H1 (cell line): ENCODE results near the gene HTRA1. TPM values are rescaled to one million over a fixed set of nuclear protein-coding genes. Genes with fewer than 3 reads are reported as not detected.

ENCODE experiments used
- CTCF ChIA-PET: fragments of 300-600 bp; sonication (Branson Sonifier 250); formaldehyde crosslinking; loops from one replicate; lab custom pipeline; 2021; ENCODE audit not compliant: partially characterized antibody; lab: Charles Lee
- POLR2A ChIA-PET: fragments of 300-600 bp; sonication (Branson Sonifier 250); formaldehyde crosslinking; loops from one replicate; lab custom pipeline; 2021; ENCODE audit warnings: inconsistent platforms; ENCODE audit not compliant: partially characterized antibody; lab: Charles Lee
- DNase-seq, 2 experiments: peaks; one replicate each; pipeline versions ENCODE4 v3.0.0 to v3.0.0-alpha.2; 2010 to 2022; ENCODE audit warnings: low spot score in 2 of 2, low read depth in 1 of 2, mixed read lengths in 1 of 2
- FAIRE-seq: peaks from 2 replicates; lab custom pipeline; 2011; peaks lifted over from hg19 to GRCh38; lab: Jason Lieb, UNC
- H2AFZ ChIP-seq: 2 replicates; pipeline ENCODE4 v1.8.1; 2012; ENCODE audit warnings: low read length, inconsistent platforms
- H2AK5ac ChIP-seq: 2 replicates; pipeline ENCODE4 v1.6.1; 2013; ENCODE audit warnings: low read depth, low read length
- H2BK120ac ChIP-seq: replicated peaks from 2 replicates; pipeline ENCODE3; 2013; ENCODE audit warnings: low read depth, low read length, inconsistent platforms
- H2BK12ac ChIP-seq: 2 replicates; pipeline ENCODE4 v1.6.1; 2013; ENCODE audit warnings: low read depth, low read length
- H2BK15ac ChIP-seq: 2 replicates; pipeline ENCODE4 v1.6.1; 2013; ENCODE audit warnings: low read length
- H2BK20ac ChIP-seq: 2 replicates; pipeline ENCODE4 v1.6.1; 2013; ENCODE audit warnings: low read length
- H2BK5ac ChIP-seq: 2 replicates; pipeline ENCODE4 v1.6.1; 2013; ENCODE audit warnings: low read depth, low read length
- H3K14ac ChIP-seq: 2 replicates; pipeline ENCODE4 v1.6.1; 2013; ENCODE audit warnings: inconsistent platforms; ENCODE audit not compliant: insufficient read length
- H3K18ac ChIP-seq: 2 replicates; pipeline ENCODE4 v1.6.1; 2013; ENCODE audit warnings: low read length; ENCODE audit errors: extremely low read depth
- H3K23ac ChIP-seq: 2 replicates; pipeline ENCODE4 v1.6.1; 2013; ENCODE audit warnings: inconsistent platforms; ENCODE audit not compliant: insufficient read length
- H3K23me2 ChIP-seq: 2 replicates; pipeline ENCODE4 v1.6.1; 2013; ENCODE audit warnings: low read depth, low read length
- H3K27ac ChIP-seq: 2 replicates; pipeline ENCODE4 v1.6.1; 2011; ENCODE audit warnings: low read depth, low read length, inconsistent platforms
- H3K27me3 ChIP-seq, 4 experiments: replicated peaks in 1 of 4; 1 replicate in 1 of 4; 2 replicates in 3 of 4; pipeline versions ENCODE4 v1.6.1 to v1.8.1; 2011 to 2013; ENCODE audit warnings: low read length in 3 of 4, mild to moderate bottlenecking in 3 of 4, inconsistent platforms in 2 of 4, mixed read lengths in 2 of 4, moderate library complexity in 1 of 4; ENCODE audit not compliant: control insufficient read depth in 3 of 4, insufficient read depth in 3 of 4; ENCODE audit errors: extremely low read depth in 1 of 4
- H3K36me3 ChIP-seq, 4 experiments: 2 replicates each; pipeline versions ENCODE4 v1.6.1 to v1.8.1; 2011 to 2013; ENCODE audit warnings: mild to moderate bottlenecking in 4 of 4, low read length in 3 of 4, moderate library complexity in 2 of 4, control low read depth in 1 of 4, inconsistent platforms in 1 of 4; ENCODE audit not compliant: insufficient read depth in 4 of 4, control insufficient read depth in 2 of 4
- H3K4ac ChIP-seq: replicated peaks from 2 replicates; pipeline ENCODE3; 2013; ENCODE audit warnings: low read length, low read depth, mixed read lengths, inconsistent platforms; ENCODE audit not compliant: insufficient read length
- H3K4me1 ChIP-seq, 4 experiments: replicated peaks in 1 of 4; 1 replicate in 1 of 4; 2 replicates in 3 of 4; pipeline versions ENCODE4 v1.6.1 to v1.8.1; 2011 to 2013; ENCODE audit warnings: low read length in 3 of 4, inconsistent platforms in 2 of 4, mixed read lengths in 1 of 4; ENCODE audit not compliant: insufficient read depth in 4 of 4, control insufficient read depth in 3 of 4
- H3K4me2 ChIP-seq, 2 experiments: 2 replicates each; pipeline versions ENCODE4 v1.6.1 to v1.8.1; 2011 to 2013; ENCODE audit warnings: low read depth in 2 of 2, low read length in 2 of 2, control low read depth in 1 of 2, inconsistent platforms in 1 of 2, mild to moderate bottlenecking in 1 of 2; ENCODE audit not compliant: insufficient read depth in 1 of 2
- H3K4me3 ChIP-seq, 4 experiments: fragments of 200-600, 300-600 bp in 1 of 4; sonication (generic), shearing (Covaris generic), sonication (Bioruptor Twin) in 1 of 4; 2 replicates each; pipeline versions ENCODE4 v1.5.1 to v1.8.1; 2011 to 2016; ENCODE audit warnings: low read length in 4 of 4, low read depth in 3 of 4, control low read depth in 2 of 4, inconsistent platforms in 2 of 4, mild to moderate bottlenecking in 2 of 4, mixed read lengths in 1 of 4, moderate library complexity in 1 of 4; ENCODE audit not compliant: insufficient read depth in 2 of 4; ENCODE audit errors: extremely low read depth in 1 of 4
- H3K56ac ChIP-seq: replicated peaks from 2 replicates; pipeline ENCODE3; 2013; ENCODE audit warnings: low read depth, mild to moderate bottlenecking, mixed read lengths, low read length, inconsistent platforms; ENCODE audit not compliant: insufficient read length
- H3K79me1 ChIP-seq: 2 replicates; pipeline ENCODE4 v1.6.1; 2013; ENCODE audit warnings: low read depth, low read length, control low read depth
- H3K79me2 ChIP-seq, 2 experiments: 2 replicates each; pipeline versions ENCODE4 v1.6.1 to v1.8.1; 2012 to 2013; ENCODE audit warnings: low read length in 2 of 2, mild to moderate bottlenecking in 2 of 2, inconsistent platforms in 1 of 2; ENCODE audit not compliant: insufficient read depth in 2 of 2, control insufficient read depth in 1 of 2
- H3K9ac ChIP-seq, 4 experiments: replicated peaks in 1 of 4; 1 replicate in 1 of 4; 2 replicates in 3 of 4; pipeline versions ENCODE4 v1.6.1 to v1.8.1; 2011 to 2013; ENCODE audit warnings: low read depth in 3 of 4, low read length in 3 of 4, control low read depth in 2 of 4, mild to moderate bottlenecking in 2 of 4, moderate library complexity in 2 of 4, inconsistent platforms in 1 of 4; ENCODE audit errors: extremely low read depth in 1 of 4
- H3K9me3 ChIP-seq, 2 experiments: 2 replicates each; pipeline versions ENCODE4 v1.6.1 to v1.8.1; 2012 to 2013; ENCODE audit warnings: mild to moderate bottlenecking in 2 of 2, moderate library complexity in 2 of 2, control low read depth in 1 of 2, inconsistent platforms in 1 of 2, low read depth in 1 of 2, low read length in 1 of 2, mixed read lengths in 1 of 2; ENCODE audit not compliant: insufficient read depth in 2 of 2
- H4K20me1 ChIP-seq, 2 experiments: replicated peaks in 1 of 2; 2 replicates each; pipeline versions ENCODE3 to v1.8.1; 2011 to 2013; ENCODE audit warnings: inconsistent platforms in 2 of 2, low read length in 2 of 2, mild to moderate bottlenecking in 1 of 2; ENCODE audit not compliant: insufficient read depth in 2 of 2, control insufficient read depth in 1 of 2
- H4K5ac ChIP-seq: 2 replicates; pipeline ENCODE4 v1.6.1; 2013; ENCODE audit warnings: low read length, low read depth, mixed read lengths, inconsistent platforms; ENCODE audit not compliant: insufficient read length
- H4K8ac ChIP-seq: 2 replicates; pipeline ENCODE4 v1.8.0; 2013; ENCODE audit warnings: mild to moderate bottlenecking, moderate library complexity, low read length, inconsistent platforms; ENCODE audit not compliant: insufficient read depth; ENCODE audit errors: extremely low read depth
- H4K91ac ChIP-seq: replicated peaks from 2 replicates; pipeline ENCODE3; 2013; ENCODE audit warnings: low read length, mixed read lengths, inconsistent platforms; ENCODE audit not compliant: insufficient read length
- JUND ChIP-seq: IDR thresholded peaks from 2 replicates; pipeline ENCODE4 v1.6.1; 2011; ENCODE audit warnings: mild to moderate bottlenecking, improper control_type of control experiment, low read length
- KDM4A ChIP-seq: IDR thresholded peaks from one replicate; pipeline ENCODE4 v1.7.1; 2012; ENCODE audit warnings: low read depth, mild to moderate bottlenecking, moderate library complexity, low read length, inconsistent platforms; ENCODE audit not compliant: severe bottlenecking
- RAD21 ChIP-seq, 2 experiments: IDR thresholded peaks in 1 of 2; conservative IDR thresholded peaks in 1 of 2; 2 replicates each; pipeline ENCODE4 v1.6.1; 2011; ENCODE audit warnings: low read depth in 2 of 2, low read length in 2 of 2, improper control_type of control experiment in 1 of 2, inconsistent platforms in 1 of 2, mild to moderate bottlenecking in 1 of 2, moderate library complexity in 1 of 2
- RXRA ChIP-seq: IDR thresholded peaks from 2 replicates; pipeline ENCODE4 v1.6.1; 2011; ENCODE audit warnings: low read depth, mild to moderate bottlenecking, low read length, moderate library complexity; ENCODE audit not compliant: insufficient read depth
- SIRT6 ChIP-seq: IDR thresholded peaks from one replicate; pipeline ENCODE4 v1.7.1; 2012; ENCODE audit warnings: low read length, inconsistent platforms
- SP2 ChIP-seq: IDR thresholded peaks from 2 replicates; pipeline ENCODE4 v1.6.1; 2012; ENCODE audit warnings: mild to moderate bottlenecking, low read length, inconsistent platforms
- ZNF274 ChIP-seq: IDR thresholded peaks from 2 replicates; pipeline ENCODE4 v1.7.0; 2012; ENCODE audit warnings: low read length, borderline replicate concordance; ENCODE audit errors: extremely low read depth
- WGBS, 2 experiments: shearing (Covaris generic) in 1 of 2; methylation state at CpG; one replicate each; pipeline versions ENCODE4 v1.1.6 to v1.1.7; 2013 to 2015; ENCODE audit warnings: low lambda C conversion rate in 2 of 2, mixed read lengths in 2 of 2, inconsistent platforms in 1 of 2, low coverage in 1 of 2, missing lambda C conversion rate in 1 of 2; ENCODE audit not compliant: insufficient replicate concordance in 2 of 2, insufficient coverage in 1 of 2, insufficient read length in 1 of 2; ENCODE audit errors: extremely low coverage in 1 of 2, missing lambda C conversion rate in 1 of 2; 5-methylcytosine and 5-hydroxymethylcytosine counted together
- polyA plus RNA-seq, 7 experiments: library from polyadenylated mRNA; depleted of rRNA in 3 of 7; stranded (reverse) in 5 of 7; unstranded in 2 of 7; fragments of >200 nt in 5 of 7; fragments of 200-250 nt in 2 of 7; gene quantifications; 1 replicate in 5 of 7; 2 replicates in 1 of 7; 4 replicates in 1 of 7; pipeline versions ENCODE4 v1.2.1 to v1.2.3, GENCODE V29; 2011 to 2013; ENCODE audit warnings: missing spikeins in 2 of 7, mixed read lengths in 2 of 7
- total RNA-seq: library from RNA; stranded (reverse); fragmentation: NEBNext Ultra II Directional; extraction: Animal tissue kit (Norgen Biotek cat#: 25700); gene quantifications from 2 replicates; pipeline ENCODE4 v1.2.1, GENCODE V29; 2021
- TF ChIP-seq, protein P1 (sequence below): IDR thresholded peaks from 2 replicates; pipeline ENCODE4 v1.6.1; 2012; ENCODE audit warnings: low read length, inconsistent platforms
- TF ChIP-seq, protein P2 (sequence below): IDR thresholded peaks from 2 replicates; pipeline ENCODE4 v1.6.1; 2012; ENCODE audit warnings: inconsistent platforms

HTRA1 gene
- total and polyA plus RNA-seq, 2 of the 8 experiments (the other 6 are each of a cell fraction or from before 2014, with no cell fraction given) = 15.8 to 20.1 TPM

DNA sequence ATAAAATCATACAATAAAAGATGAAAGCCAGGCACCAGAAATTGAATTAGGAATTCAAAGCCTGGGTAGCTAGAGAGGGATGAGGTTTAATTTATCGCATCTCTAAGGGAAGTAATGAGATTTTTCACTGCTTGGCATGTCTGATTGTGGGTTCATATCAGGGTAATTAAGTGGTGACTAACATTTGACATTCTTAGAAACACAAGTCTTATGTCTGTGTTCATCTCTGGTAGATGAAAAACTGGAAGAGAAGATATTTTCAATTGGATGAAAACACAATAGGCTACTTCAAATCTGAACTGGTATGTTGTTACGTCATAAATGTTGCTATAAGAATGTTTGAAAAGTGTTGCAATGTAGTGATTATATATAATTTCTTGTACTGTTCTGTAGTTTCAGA, 43.7 kb upstream of the HTRA1 start:
- POLR2A ChIA-PET = no interaction called here
- Histone ChIP-seq H3K4me1 (0 out of 7 replicates have a peak, but pooled peaks cover 0 to 3% (median 0%) of the 10 kb centered on the region in 4 experiments), H3K18ac (no peak overlapping the region), H4K8ac (no peak overlapping the region), H3K9me3 (no peaks in the 10 kb centered on the region), H2AK5ac (no peak overlapping the region), H4K5ac (no peak overlapping the region), H3K36me3 (peaks cover 0 to 41% (median 4%) of the 10 kb centered on the region in 4 experiments; a peak in 5 of 8 replicates), H3K4ac (no peak overlapping the region), H2BK12ac (no peak overlapping the region), H2BK20ac (no peak overlapping the region), H4K20me1 (no peaks in the 10 kb centered on the region), H3K79me2 (no peaks in the 10 kb centered on the region), H3K27ac (no peak overlapping the region), H3K4me3 (no peak overlapping the region), H3K14ac (no peak overlapping the region), H2BK5ac (no peak overlapping the region), H3K4me2 (no peak overlapping the region), H3K56ac (no peak overlapping the region), H3K23me2 (no peaks in the 10 kb centered on the region), H2BK120ac (no peak overlapping the region), H3K79me1 (no peaks in the 10 kb centered on the region; the same call in 1 of the 2 replicates), H3K9ac (no peak overlapping the region), H3K27me3 (no peaks in the 10 kb centered on the region), H2AFZ (no peak overlapping the region), H2BK15ac (no peak overlapping the region), H4K91ac (no peak overlapping the region), H3K23ac (no peak overlapping the region)
- 87% methylated on average over 2 of the region's 2 CpGs; no CpG with 5 or more reads in 1 of the 2 experiments for WGBS, 2 experiments
- FAIRE-seq (no peak), DNase-seq (no peak)
- CTCF ChIA-PET = interaction anchor here (1.0 kb wide), 1 partner anchor 311 kb away, joined by 4 read pairs; no protein-coding TSS in a partner anchor
- TF ChIP-seq RXRA = no peak
- TF ChIP-seq, protein P1, sequence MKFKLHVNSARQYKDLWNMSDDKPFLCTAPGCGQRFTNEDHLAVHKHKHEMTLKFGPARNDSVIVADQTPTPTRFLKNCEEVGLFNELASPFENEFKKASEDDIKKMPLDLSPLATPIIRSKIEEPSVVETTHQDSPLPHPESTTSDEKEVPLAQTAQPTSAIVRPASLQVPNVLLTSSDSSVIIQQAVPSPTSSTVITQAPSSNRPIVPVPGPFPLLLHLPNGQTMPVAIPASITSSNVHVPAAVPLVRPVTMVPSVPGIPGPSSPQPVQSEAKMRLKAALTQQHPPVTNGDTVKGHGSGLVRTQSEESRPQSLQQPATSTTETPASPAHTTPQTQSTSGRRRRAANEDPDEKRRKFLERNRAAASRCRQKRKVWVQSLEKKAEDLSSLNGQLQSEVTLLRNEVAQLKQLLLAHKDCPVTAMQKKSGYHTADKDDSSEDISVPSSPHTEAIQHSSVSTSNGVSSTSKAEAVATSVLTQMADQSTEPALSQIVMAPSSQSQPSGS = no peak
- TF ChIP-seq RAD21 (IDR thresholded peaks at IDR 0.05 in 1 of 2, conservative IDR thresholded peaks at IDR 0.05 in 1 of 2; ENCODE audit: low read depth in 2 of 2, low read length in 2 of 2) = no peak
- no peak for TF ChIP-seq ZNF274
- no peak for TF ChIP-seq JUND
- no peak for TF ChIP-seq SP2
- TF ChIP-seq, protein P2, sequence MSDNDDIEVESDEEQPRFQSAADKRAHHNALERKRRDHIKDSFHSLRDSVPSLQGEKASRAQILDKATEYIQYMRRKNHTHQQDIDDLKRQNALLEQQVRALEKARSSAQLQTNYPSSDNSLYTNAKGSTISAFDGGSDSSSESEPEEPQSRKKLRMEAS = no peak
- no peak for TF ChIP-seq KDM4A
- TF ChIP-seq SIRT6 = no peak
